ENCODE data around the gene CXCR6. TPM values are rescaled to one million over a fixed set of nuclear protein-coding genes. Genes with fewer than 3 reads are reported as not detected.

Gene CXCR6
- total RNA-seq, 1 experiment from 2014 or later = not detected

GRCh38 chr3:45959201-45959600, 15.9 kb downstream of the CXCR6 start:
- CTCF ChIA-PET = interaction anchor here (2.5 kb wide), 1 partner anchor 20 kb away, joined by 10 read pairs; no protein-coding TSS in a partner anchor
- H3K9me3 Mint-ChIP-seq = no peaks in the 10 kb centered on the region
- H3K36me3 Mint-ChIP-seq = peaks cover 83% of the 10 kb centered on the region
- H3K27ac Mint-ChIP-seq = no peak overlapping the region
- DNase-seq (ENCODE audit: low spot score) = no peak
- POLR2A ChIA-PET = no interaction called here
- ATAC-seq = no peak
- H3K27me3 Mint-ChIP-seq (ENCODE audit: low read depth) = no peaks in the 10 kb centered on the region
- no peaks in the 10 kb centered on the region for H3K4me1 Mint-ChIP-seq
- H3K4me3 Mint-ChIP-seq = no peak overlapping the region
- TF ChIP-seq, protein P1, sequence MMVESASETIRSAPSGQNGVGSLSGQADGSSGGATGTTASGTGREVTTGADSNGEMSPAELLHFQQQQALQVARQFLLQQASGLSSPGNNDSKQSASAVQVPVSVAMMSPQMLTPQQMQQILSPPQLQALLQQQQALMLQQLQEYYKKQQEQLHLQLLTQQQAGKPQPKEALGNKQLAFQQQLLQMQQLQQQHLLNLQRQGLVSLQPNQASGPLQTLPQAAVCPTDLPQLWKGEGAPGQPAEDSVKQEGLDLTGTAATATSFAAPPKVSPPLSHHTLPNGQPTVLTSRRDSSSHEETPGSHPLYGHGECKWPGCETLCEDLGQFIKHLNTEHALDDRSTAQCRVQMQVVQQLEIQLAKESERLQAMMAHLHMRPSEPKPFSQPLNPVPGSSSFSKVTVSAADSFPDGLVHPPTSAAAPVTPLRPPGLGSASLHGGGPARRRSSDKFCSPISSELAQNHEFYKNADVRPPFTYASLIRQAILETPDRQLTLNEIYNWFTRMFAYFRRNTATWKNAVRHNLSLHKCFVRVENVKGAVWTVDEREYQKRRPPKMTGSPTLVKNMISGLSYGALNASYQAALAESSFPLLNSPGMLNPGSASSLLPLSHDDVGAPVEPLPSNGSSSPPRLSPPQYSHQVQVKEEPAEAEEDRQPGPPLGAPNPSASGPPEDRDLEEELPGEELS (CRISPR knock-in tag; IDR thresholded peaks at IDR 0.05) = no peak
- no peak for TF ChIP-seq TEAD1 (CRISPR knock-in tag; IDR thresholded peaks at IDR 0.05)
- TF ChIP-seq SOX15 (CRISPR knock-in tag; IDR thresholded peaks at IDR 0.05) = no peak
- TF ChIP-seq IRF2 (CRISPR knock-in tag; IDR thresholded peaks at IDR 0.05; ENCODE audit: borderline replicate concordance, low read depth) = no peak
- TF ChIP-seq ESRRA (CRISPR knock-in tag; IDR thresholded peaks at IDR 0.05; ENCODE audit: borderline replicate concordance) = no peak
- no peak for TF ChIP-seq USF1 (CRISPR knock-in tag; IDR thresholded peaks at IDR 0.05)
- no peak for TF ChIP-seq NFE2L1 (CRISPR knock-in tag; IDR thresholded peaks at IDR 0.05)
- no peak for TF ChIP-seq NFYB (CRISPR knock-in tag; conservative IDR thresholded peaks at IDR 0.05; ENCODE audit: low read depth)
- no peak for TF ChIP-seq NFATC4 (CRISPR knock-in tag; IDR thresholded peaks at IDR 0.05)
- no peak for TF ChIP-seq PREB (CRISPR knock-in tag; IDR thresholded peaks at IDR 0.05; ENCODE audit: borderline replicate concordance)
- TF ChIP-seq ZNF232 (CRISPR knock-in tag; IDR thresholded peaks at IDR 0.05) = no peak
- no peak for TF ChIP-seq JAZF1 (CRISPR knock-in tag; IDR thresholded peaks at IDR 0.05)
- TF ChIP-seq NR1H2 (CRISPR knock-in tag; IDR thresholded peaks at IDR 0.05) = no peak
- TF ChIP-seq, protein P2, sequence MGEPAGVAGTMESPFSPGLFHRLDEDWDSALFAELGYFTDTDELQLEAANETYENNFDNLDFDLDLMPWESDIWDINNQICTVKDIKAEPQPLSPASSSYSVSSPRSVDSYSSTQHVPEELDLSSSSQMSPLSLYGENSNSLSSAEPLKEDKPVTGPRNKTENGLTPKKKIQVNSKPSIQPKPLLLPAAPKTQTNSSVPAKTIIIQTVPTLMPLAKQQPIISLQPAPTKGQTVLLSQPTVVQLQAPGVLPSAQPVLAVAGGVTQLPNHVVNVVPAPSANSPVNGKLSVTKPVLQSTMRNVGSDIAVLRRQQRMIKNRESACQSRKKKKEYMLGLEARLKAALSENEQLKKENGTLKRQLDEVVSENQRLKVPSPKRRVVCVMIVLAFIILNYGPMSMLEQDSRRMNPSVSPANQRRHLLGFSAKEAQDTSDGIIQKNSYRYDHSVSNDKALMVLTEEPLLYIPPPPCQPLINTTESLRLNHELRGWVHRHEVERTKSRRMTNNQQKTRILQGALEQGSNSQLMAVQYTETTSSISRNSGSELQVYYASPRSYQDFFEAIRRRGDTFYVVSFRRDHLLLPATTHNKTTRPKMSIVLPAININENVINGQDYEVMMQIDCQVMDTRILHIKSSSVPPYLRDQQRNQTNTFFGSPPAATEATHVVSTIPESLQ (CRISPR knock-in tag; IDR thresholded peaks at IDR 0.05) = no peak
- no peak for TF ChIP-seq ZNF423 (CRISPR knock-in tag; IDR thresholded peaks at IDR 0.05)
- TF ChIP-seq OVOL2 (CRISPR knock-in tag; IDR thresholded peaks at IDR 0.05; ENCODE audit: borderline replicate concordance) = no peak
- no peak for TF ChIP-seq NR3C1 (CRISPR knock-in tag; conservative IDR thresholded peaks at IDR 0.05; ENCODE audit: low read depth)
- TF ChIP-seq SMAD3 (CRISPR knock-in tag; IDR thresholded peaks at IDR 0.05; ENCODE audit: borderline replicate concordance) = no peak

GRCh38 chr3:45960289-45960688, 17.0 kb downstream of the CXCR6 start:
- POLR2A ChIA-PET = no interaction called here
- CTCF ChIA-PET = no interaction called here
- no peaks in the 10 kb centered on the region for H3K27me3 Mint-ChIP-seq (ENCODE audit: low read depth)
- no peak overlapping the region for H3K27ac Mint-ChIP-seq
- ATAC-seq (no peak), DNase-seq (ENCODE audit: low spot score) (no peak)
- no peaks in the 10 kb centered on the region for H3K4me1 Mint-ChIP-seq
- H3K9me3 Mint-ChIP-seq = no peaks in the 10 kb centered on the region
- no peak overlapping the region for H3K4me3 Mint-ChIP-seq
- H3K36me3 Mint-ChIP-seq = peaks cover 80% of the 10 kb centered on the region
- no peak for TF ChIP-seq FOXJ3 (CRISPR knock-in tag; IDR thresholded peaks at IDR 0.05; ENCODE audit: borderline replicate concordance)
- TF ChIP-seq ZNF512 (CRISPR knock-in tag; IDR thresholded peaks at IDR 0.05; ENCODE audit: borderline replicate concordance) = no peak
- TF ChIP-seq KAT7 (CRISPR knock-in tag; IDR thresholded peaks at IDR 0.05; ENCODE audit: borderline replicate concordance) = no peak
- TF ChIP-seq OVOL2 (CRISPR knock-in tag; IDR thresholded peaks at IDR 0.05; ENCODE audit: borderline replicate concordance) = no peak
- no peak for TF ChIP-seq ZNF396 (CRISPR knock-in tag; IDR thresholded peaks at IDR 0.05; ENCODE audit: borderline replicate concordance)
- TF ChIP-seq AR (CRISPR knock-in tag; IDR thresholded peaks at IDR 0.05) = no peak
- TF ChIP-seq IRF1 (CRISPR knock-in tag; IDR thresholded peaks at IDR 0.05) = no peak
- no peak for TF ChIP-seq USF1 (CRISPR knock-in tag; IDR thresholded peaks at IDR 0.05)
- no peak for TF ChIP-seq SMAD4 (CRISPR knock-in tag; IDR thresholded peaks at IDR 0.05)

Data from WTC11 (cell line).